Measurements from ENCODE around the gene CFAP20DC.
"Not testable (repeated sequence)": the region's sequence is repeated elsewhere in the genome, so short reads cannot be mapped to it uniquely, and the experiment has no call there.

CFAP20DC gene

DNA sequence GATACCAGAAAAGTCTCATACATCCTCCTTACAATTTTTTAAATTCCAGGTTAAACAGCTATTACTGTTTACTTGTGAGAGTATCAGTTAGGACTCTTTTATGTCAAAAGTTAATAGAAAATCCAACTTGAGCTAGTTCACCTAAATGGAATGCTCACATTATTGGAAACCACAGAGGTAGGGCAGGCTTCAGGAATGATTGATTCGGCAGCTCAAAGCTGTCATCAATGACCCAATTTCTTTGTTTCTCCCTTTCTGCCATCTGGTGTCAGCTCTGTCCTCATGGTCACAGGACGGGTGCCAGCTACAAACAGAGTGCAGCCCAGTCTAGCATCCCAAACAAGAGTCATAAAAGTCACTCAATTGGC lies 32.2 kb downstream of the CFAP20DC start:
- no peak for DNase-seq (ENCODE audit: low read depth)

DNA sequence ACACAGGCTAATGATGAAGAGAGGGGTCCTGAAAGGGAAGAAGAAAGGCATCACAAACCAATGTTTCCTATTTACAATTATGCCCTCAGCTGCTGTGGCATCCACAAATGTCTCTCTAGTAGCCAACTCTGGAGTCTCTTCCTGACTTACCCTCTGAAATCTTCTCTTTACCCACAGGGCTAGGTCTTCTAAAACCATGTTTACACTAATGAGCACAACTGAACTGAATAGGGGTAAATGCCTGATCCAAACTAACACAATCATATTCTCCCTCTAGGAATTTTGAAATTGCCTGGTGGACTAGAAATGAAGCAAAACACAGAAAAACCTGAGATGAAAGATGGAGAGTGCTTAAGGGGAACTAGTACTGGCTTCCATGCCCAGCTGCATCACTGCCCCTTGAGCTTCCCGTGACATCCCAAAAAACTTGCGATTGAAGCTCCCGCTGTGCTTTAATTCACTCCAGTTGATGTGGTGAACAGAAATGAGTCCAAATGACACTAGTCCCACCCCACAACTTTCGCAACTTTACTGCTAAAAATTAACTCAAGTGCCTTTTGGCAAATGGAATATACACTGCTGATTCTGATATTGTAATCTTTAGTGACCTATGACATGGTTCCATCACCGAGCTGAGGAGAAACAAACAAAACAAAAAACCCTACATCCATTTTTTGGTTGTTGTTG lies 32.8 kb downstream of the CFAP20DC start:
- DNase-seq (ENCODE audit: low read depth), result no peak

DNA sequence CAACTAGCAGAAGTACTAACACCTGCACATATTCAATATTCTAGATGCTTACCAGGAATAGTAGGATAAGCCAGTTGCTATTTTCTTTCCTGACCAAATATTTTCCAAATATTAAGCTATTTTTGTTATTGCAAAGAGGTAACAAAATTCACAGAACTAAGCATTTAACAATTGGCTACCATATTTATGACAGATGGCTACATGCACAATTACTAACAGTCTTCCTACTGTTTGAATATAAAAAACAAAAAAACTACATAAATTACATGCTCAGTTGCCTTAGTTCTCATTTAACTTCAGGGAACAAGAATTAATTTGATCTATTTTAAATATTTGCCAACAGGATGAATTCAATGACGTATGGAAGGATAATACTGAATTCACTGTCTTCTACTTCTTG lies 36.2 kb downstream of the CFAP20DC start:
- no peak for DNase-seq (ENCODE audit: low read depth)

DNA sequence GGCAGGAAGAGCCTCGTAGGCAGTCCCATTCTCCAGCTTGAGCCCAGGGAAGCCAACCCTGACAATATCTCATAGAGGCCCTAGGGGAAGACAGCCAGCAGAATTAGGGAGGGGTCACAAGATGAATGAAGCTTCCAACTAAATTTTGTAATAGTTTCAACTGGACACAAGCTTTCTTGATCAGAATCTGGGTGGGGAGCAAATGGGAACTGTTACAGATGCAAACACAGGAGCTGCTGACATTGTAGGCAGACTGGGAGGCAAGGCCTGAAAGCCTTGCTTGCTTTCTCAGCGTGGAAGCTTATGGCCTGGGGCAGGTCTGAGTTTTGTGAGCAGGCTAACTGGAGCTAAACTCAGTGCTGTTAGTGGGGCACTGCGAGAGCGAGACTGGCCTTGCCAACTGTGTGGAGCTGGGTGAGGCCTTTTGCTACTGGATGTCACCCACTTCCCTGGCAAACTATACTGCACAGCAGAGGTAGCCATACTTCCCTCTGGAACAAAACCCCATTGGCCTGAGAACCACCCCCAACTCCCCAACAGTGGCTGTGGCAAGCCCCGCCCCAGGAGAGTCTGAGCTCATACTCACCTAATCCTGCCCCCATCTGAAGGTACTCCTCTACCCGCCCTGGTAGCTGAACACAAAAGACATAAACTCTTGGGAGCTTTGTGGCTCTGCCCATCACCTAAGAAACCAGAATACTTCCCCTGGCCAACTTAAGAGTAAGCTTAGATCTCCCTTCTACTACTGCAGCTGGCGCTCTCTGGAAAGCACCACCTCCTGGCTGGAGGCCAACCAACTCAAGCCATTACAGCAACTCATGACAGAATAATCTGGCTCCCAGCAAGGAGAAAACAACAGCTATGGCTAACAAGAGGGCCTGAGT lies 42.9 kb downstream of the CFAP20DC start:
- peak; percentile 71 for DNase-seq (ENCODE audit: low read depth)

DNA sequence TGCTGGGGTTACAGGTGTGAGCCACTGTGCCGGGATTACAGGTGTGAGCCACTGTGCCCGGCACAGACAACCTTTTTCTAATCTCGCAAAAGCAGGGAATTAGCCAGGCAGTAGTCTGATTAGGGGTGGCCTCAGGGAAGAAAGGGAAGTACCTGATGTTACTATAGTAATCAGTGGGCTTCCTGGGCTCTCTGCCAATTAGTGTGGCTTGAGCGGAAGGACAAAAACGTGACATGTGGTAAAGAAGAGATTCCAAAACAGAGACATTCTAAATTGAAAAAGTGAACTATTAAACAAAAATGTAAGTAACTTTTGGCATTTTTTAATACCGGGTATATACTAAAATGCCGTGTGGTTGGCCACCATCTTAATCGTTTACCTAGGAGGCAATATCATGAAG lies 48.1 kb downstream of the CFAP20DC start:
- DNase-seq (ENCODE audit: low read depth), result no peak

DNA sequence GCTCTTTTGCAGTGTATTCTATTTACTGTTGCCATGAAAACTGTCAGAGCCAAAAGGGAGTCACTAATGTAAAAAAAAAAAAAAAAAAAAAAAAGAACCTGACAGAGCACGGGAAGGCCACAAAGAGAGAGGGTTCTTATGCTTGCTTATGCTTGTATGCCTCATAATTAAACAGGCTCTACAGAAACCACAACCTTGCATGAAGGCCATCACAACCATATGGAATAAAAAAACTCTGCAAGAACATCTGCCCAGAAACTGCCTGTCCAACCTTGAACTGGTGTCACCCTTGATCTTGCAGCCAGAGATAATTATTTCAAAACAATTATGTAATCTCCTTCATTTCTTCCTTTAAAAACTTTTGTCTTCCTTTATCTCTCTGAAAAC lies 50.1 kb downstream of the CFAP20DC start:
- peak; percentile 43 for DNase-seq (ENCODE audit: low read depth)

DNA sequence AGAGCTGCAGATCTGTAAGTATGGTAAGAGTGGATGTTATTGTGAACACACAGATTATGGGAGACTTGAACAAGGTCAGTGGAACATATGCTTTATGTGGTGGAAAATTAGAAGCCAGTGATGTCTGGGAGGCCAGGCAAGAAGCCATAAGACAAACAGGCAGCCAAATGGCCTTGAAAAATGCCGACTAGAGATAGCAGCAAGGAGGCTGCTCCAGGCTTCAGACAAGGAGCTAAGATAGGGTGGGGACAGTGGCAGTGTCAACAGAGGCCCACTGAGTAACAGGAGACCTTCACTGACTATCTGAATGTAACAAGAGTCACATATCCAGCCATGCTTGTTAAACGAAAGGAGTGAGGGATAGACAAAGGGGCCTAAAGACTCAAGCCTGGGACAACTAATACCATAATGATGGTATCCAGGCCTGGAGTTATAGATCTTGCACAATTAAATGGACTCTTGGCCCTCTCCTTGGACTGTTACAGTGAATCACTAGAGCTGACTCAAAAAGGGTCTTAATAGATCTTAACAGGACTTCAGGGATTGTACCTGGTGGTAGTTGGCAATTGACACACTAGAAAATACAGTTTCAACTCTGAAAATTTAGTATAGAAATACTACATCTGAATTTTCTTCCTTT lies 50.6 kb downstream of the CFAP20DC start:
- DNase-seq (ENCODE audit: low read depth), result peak; percentile 61

DNA sequence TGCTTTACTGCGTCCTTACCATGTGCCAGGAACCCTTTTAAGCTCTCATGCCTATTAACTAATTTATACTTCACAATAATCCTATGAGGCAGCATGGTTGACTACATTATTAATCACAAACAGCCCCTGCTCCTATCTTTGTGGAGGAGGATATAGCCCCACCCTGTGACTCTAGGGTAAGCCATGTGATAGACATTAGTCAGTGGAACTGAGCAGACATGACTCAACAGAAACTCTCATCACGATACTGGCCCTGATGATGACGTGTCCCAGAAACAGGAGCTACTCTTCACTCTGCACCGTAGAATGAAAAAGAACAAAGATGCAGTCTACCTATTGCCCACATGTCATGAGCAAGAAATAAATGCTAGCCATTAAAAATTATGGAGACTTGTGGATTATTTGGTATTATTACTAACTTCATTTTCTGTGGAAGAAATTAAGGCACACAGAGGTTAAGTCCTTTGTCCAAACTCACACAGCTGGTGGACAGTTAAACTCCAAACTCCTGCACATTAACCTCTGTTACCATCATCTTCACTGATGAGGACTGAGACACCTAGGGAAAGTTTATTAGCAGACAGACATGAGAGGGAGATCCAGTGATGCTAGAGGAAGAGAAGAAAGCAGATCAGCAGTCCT lies 51.2 kb downstream of the CFAP20DC start:
- DNase-seq (ENCODE audit: low read depth), result peak; percentile 95

DNA sequence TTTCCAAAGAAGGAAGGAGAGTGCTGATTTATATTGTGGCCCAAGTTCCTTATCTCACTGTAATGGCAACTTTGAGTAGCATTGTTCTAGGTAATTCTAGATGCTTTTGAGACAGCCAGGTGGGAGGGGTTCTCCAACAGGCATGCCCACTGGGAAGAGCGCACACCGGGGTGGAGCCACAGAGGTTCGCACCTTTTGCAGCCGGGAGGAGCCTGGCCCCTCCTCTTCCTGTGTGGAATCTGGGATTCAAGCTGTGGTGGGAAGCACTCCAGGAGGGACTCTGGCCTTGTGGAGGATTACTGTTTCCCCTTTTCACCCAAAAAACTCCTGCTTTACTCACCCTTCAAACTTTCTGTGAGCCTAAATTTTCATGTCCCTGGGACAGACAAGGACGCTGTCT lies 53.1 kb downstream of the CFAP20DC start:
- no peak for DNase-seq (ENCODE audit: low read depth)

DNA sequence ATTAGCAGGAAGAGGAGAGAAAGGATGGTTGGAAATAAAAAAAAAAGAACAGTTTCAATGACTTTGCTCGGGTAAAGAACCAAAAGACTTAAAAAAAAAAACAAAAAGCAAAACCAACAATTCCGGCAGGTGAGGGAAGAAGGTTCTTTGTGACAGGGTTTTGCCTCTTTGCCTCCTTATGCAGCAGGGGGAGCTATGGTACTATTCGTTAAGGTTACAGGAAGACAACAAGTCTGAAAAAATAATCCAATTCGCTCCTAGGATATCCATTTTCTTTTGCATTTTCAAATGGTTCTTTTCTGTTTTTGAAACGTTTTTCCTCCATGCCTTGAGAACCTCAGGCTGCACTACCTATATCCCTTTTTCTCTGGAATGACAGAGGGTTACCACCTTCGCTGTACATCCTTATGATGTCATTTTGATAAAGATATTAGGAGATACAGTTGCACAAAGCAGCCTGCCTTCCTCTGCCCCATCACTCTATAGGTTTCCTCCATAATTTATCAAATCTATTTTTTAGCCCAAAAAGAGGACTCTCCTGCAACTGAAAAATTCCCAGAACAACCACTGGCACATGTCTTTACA lies 55.0 kb downstream of the CFAP20DC start:
- DNase-seq (ENCODE audit: low read depth), result peak; percentile 67

DNA sequence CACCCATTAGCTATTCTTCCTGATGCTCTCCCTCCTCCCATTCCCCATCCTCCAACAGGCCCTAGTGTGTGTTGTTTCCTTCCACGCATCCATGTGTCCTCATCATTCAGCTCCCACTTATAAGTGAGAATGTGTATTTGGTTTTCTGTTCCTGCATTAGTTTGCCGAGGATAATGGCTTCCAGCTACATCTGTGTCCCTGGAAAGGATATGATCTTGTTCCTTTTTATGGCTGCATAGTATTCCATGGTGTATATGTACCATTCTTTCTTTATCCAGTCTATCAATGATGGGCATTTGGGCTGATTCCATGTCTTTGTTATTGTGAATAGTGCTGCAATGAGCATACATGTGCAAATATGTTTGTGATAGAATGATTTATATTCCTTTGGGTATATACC lies 56.3 kb downstream of the CFAP20DC start:
- no peak for DNase-seq (ENCODE audit: low read depth)

DNA sequence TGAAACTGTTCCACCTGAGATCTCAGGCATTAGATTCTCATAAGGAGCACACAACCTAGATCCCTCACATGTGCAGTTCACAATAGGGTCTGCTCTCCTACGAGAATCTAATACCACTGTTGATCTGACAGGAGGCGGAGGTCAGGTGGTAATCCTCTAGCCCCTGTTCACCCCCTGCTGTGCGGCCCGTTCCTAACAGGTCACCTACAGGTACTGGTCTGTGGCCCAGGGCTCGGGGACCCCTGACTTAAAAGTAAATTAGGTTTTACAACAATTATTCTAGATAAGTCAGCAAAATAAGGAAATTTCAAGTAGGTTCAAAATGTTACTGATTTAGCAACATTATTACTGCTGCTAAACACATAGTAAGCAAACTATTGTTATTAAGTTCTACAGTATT lies 58.2 kb downstream of the CFAP20DC start:
- no peak for DNase-seq (ENCODE audit: low read depth)

DNA sequence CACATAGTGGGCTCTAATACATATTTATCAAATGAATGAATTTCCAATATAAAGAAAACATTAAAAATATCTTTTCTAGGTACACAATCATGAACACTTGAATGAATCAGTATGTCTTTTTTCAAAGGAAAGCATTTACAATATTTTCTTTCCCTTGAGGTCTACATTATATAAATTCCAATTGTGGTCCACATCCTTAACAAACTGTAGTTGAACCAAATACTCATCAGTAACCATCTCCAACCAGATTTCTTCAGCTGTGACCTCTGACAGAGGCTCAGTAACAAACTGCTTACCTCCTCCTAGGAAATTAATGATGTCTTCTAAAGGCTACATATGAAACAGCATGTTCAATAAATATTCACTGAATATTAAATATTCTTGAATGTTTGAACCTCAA lies 58.8 kb downstream of the CFAP20DC start:
- no peak for DNase-seq (ENCODE audit: low read depth)

DNA sequence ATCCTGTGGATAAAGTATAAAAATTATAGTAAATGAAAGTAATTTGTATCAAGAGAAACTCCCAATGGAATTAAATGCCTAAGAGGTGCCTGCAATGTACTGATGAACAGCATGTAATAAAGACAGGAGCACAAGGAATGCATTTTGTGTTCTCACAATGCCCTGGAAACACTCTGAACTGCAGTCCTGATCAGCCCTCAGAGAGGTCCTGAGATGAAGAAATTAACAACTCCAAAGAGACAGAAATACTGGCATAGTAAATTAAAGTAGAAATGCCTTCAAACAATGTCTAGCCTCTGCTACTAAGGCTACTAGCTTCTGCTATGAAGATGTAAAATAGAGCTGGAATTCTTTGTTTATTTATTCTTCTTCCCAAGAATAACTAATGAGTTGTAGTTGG lies 59.9 kb downstream of the CFAP20DC start:
- DNase-seq (ENCODE audit: low read depth), result no peak

DNA sequence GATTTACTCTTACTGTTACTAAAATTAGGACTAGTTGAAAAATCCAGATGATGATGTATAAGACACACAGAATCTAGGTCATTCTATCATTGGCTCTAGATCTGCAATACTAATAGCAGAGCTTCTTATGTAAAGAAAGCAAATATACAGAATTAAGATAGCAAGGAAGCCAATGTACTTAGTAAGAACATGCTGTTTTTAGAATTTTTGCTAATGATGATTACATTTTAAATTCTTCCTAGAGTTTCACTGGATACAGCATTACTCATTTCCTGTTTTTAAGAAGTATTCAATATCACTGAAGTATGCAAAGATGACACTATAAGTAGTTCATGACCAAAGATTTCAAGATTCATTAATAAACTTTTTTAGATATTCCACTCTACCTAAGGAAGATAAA lies 60.7 kb downstream of the CFAP20DC start:
- DNase-seq (ENCODE audit: low read depth), result peak; percentile 43

DNA sequence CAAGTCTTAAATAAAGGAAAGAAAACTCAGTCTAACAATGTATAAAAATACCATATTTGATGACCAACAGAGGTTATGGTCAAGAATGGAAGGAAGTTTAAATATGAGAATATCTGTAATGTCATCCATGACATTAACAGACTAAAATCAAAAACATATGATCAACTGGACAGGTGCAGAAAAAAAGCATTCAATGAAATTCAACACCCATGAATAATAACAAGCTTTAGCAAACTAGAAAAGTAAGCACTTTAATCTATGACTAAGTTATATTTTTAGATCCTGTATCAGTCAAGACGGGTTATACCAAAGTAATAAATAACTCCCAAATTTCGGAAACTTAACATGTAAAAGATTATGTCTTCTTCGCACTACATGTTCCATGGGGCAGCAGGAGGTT lies 61.8 kb downstream of the CFAP20DC start:
- no peak for DNase-seq (ENCODE audit: low read depth)

DNA sequence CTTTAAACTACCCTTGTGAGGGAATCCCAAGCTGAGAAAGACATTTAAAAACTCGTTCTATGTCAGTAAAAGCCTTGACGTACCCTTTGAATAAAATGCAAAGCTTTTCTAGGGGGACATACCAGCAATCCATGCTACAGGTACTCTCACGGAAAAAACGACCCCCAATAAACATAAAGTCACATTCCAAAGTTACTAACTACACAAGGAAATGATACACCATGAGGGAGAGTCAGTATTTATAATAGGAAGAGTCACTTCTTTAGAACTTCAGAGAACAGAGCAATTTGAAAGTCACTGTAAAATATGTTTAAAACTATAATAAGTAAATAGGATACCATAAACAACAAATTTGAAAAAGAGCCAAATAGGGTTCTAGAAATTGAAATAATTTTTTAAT lies 63.2 kb downstream of the CFAP20DC start:
- no peak for DNase-seq (ENCODE audit: low read depth)

DNA sequence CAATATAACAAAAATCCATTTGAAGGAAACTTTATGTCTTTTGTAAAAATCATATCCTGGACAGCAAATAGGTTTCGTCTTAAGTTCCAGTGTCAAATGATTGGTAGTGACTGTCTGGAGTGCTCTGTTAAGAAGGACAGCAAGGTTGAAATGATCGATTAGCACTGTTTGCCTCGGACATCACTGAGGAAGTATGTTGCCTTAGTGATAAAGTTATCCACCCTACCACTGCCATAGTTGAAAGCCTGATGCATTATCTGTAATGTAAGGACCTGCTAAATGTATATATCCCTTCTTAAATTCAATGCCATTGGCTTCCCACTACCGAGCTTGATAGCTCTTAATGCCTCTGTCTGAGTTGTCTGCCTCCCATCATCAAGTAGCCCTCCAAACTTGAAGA lies 70.0 kb downstream of the CFAP20DC start:
- DNase-seq (ENCODE audit: low read depth), result no peak

DNA sequence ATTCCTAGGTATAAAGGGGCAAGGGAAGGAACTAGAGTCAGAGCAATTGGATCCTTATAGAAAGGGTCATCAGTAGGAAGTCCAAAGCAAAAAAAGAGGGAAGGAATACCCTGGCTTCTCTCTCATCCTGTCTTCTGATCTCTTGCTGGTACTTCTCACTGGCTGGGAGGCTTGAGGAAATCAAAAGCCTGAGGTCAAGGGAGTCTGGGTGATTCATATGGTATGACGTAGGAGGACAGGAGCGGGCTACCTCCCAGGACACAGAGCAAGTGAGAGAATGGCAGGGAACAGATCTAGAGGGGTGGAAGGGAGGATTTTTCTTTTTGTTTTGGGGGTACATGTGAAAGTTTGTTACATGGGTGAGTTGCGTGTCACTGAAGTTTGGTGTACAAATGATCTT lies 76.0 kb downstream of the CFAP20DC start:
- DNase-seq (ENCODE audit: low read depth), result peak; percentile 61

DNA sequence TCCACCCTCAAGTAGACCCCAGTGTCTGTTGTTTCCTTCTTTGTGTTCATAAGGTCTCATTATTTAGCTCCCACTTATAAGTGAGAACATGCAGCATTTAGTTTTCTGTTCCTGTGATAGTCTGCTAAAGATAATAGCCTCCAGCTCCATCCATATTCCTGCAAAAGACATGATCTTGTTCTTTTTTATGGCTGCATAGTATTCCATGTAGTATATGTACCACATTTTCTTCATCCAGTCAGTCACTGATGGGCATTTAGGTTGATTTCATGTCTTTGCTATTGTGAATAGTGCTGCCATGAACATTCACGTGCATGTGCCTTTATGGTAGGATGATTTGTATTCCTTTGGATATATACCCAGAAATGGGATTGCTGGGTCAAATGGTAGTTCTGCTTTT lies 82.0 kb downstream of the CFAP20DC start:
- not testable (repeated sequence) for DNase-seq (ENCODE audit: low read depth)

DNA sequence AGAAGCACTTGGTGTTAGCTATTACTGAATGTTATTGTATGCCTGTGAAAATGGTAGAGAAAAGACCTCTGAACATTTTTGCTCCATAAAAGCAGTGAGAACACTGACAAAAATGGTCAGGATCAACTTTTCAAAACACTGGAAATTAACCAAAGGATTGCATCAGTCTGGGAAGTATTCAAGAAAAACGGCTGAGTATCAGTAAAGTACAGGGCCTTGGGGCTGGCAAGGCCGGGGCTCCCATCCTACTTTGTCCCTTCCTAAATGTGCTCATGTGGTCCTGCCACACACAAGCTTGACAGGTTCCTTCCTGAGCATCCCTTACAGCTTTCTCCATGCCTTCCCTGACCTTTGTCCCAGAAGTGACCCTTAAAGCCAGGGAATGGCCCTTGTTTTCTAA lies 84.0 kb downstream of the CFAP20DC start:
- peak; percentile 7 for DNase-seq (ENCODE audit: low read depth)

DNA sequence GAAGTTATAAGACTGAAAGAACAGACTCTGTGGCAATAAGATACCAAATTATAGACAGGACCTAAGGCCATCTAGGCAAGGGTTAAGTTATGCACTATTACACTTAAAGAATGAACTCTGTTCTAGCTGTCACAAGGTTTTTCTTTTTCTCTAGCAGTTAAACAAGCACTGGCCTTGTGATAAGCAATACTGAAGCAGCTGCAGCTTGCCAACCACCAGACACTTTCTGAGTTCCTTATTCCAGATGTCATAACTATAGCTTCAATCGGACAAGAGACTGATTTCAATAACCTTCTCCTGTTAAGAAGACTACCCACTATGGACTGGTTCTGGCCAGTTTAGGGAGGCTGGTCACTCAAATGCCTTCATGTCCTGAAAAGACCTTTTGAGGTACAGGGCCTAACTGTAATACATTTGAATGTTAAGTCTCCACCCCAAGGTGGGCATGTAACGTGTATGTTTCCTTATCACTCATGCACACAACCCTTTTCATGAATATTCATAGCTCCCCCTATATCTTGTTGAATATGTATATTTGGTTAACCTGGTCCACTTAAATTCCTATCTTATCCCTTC lies 85.8 kb downstream of the CFAP20DC start:
- DNase-seq (ENCODE audit: low read depth), result no peak

Data from amniotic epithelial cell (primary cell).